Activated naive CD4-positive, alpha-beta T cell (primary cell): Measurements from ENCODE around the gene PET100.

Experiments
- DNase-seq, 4 experiments: peaks; one replicate each; lab custom pipeline; 2025; lab: John Stamatoyannopoulos, UW

Gene PET100

DNA sequence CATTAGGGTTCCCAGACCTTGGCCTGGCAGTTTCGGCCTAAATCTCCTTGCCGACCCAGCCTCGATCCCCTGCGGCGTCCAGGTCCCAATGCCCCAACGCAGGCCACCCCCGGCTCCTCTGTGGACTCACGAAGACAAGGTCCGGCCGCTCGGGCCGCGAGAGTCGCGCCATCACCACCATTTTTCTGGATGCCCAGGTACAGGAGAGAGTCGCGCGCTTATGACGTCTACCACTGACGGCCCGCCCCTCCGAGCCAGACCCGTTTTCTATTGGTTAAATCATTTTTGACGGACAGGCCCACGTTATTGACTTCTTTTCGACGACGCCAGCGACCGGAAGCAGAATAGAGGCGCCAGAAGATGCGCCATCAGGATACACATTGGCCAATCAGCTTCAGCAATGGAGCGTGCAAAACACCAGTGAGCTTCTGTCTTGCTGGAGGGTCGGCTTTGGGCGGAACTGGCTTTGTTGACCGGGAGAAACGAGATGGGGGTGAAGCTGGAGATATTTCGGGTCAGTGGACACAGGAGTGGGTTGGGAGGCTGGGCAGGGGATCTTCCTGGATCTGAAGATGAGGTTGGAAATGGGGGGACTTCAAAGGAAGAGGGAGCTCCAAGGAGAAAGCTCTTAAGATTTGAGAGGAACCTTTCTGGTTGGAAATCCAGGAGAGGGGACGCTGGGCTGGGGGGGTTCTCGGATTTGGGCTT is at the start of gene PET100, which contains the start of gene XAB2:
Gene PET100, plus strand, starts transcription at position 447 of the 708 bp plus-strand sequence. Its CDS starts 41 bp downstream, at position 488.
Gene XAB2, minus strand, starts transcription at position 199 of the 708 bp plus-strand sequence. Its CDS starts 18 bp downstream, at position 181.
- DNase-seq, result peak; percentile 83 to 92 (median 88)

DNA sequence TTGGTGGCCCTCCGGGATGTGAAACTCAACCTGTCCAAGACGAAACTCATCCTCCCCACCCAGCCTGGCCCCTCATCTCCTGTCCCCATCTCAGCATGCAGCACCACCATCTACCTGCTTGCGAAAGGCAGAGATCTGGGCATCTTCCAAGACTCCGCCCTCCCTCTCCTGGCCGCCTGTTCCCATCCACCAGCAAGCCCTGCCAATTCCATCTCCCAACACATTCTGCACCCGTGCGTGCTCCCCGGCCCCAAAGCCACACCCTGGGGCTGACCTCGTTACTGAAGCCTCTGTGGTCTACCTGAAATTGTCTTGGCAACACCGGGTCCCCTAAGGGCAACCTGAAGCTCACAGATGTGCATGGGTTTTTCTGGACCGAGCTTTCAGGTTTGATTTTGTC is 47.1 kb upstream of the PET100 start:
- no peak for DNase-seq

- no peak for DNase-seq
These were observed 39.8 kb upstream of the PET100 start for GRCh38 chr19:7589822-7590221.

GRCh38 chr19:7590256-7590655 is 39.3 kb upstream of the PET100 start:
- DNase-seq, result no peak

- DNase-seq, result peak in 1 of 4 experiments; percentile 26
These were observed 34.0 kb upstream of the PET100 start, which contains the start of gene CAMSAP3 for GRCh38 chr19:7595466-7596133. CAMSAP3 (plus strand) TSS chr19:7595863; CDS start chr19:7596003, 140 bp downstream.

DNA sequence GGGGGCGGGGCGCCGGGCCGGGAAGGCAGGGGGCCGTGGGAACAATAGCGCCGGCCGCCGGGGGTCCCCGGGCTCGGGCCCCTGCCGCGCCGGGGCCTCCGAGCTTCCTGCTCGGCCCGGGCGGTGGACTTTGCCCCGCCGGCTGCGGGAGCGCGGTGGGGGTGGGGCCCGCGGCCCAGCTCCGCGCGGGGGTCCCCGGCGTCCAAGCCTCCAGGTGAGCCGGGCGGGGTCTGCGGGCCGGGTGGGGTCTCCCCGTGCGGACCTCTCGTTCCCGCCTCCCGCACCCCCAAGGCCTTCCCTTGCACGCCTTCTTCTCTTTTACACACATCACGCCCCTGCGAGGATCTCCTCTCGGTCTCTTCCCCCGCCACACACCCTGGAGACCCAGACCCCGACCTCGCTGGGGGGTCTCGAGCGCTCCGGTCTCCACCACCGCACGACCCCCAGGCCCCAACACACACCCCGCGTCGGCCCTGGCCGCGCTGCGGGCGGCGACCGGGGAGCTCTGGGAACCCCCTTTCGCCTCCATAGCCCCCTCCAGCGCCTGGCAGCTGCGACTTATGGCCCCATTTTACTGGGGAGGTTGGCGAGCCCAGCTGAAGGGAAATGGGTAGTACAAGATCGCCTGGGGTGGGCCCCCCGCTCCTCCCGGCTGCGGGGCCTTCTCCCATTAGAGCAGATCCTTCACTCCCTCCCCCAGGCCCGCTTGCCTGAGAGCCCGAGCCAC is 33.2 kb upstream of the PET100 start:
- DNase-seq, result no peak

- DNase-seq, result no peak
These were observed 31.9 kb upstream of the PET100 start for GRCh38 chr19:7597689-7598088.

GRCh38 chr19:7598180-7598579 is 31.4 kb upstream of the PET100 start:
- DNase-seq, result no peak

- DNase-seq, result no peak
These were observed 28.9 kb upstream of the PET100 start for GRCh38 chr19:7600721-7601120.

- DNase-seq, result no peak
These were observed 27.2 kb upstream of the PET100 start for GRCh38 chr19:7602240-7602934.

- no peak for DNase-seq
These were observed 26.6 kb upstream of the PET100 start for GRCh38 chr19:7602935-7603497.

- DNase-seq, result no peak
These were observed 25.7 kb upstream of the PET100 start for GRCh38 chr19:7603919-7604318.

- no peak for DNase-seq
These were observed 23.9 kb upstream of the PET100 start for GRCh38 chr19:7605490-7606222.

GRCh38 chr19:7606289-7606688 is 23.3 kb upstream of the PET100 start:
- no peak for DNase-seq

GRCh38 chr19:7607212-7607873 is 22.2 kb upstream of the PET100 start:
- no peak for DNase-seq

GRCh38 chr19:7607874-7608560 is 21.6 kb upstream of the PET100 start:
- no peak for DNase-seq

DNA sequence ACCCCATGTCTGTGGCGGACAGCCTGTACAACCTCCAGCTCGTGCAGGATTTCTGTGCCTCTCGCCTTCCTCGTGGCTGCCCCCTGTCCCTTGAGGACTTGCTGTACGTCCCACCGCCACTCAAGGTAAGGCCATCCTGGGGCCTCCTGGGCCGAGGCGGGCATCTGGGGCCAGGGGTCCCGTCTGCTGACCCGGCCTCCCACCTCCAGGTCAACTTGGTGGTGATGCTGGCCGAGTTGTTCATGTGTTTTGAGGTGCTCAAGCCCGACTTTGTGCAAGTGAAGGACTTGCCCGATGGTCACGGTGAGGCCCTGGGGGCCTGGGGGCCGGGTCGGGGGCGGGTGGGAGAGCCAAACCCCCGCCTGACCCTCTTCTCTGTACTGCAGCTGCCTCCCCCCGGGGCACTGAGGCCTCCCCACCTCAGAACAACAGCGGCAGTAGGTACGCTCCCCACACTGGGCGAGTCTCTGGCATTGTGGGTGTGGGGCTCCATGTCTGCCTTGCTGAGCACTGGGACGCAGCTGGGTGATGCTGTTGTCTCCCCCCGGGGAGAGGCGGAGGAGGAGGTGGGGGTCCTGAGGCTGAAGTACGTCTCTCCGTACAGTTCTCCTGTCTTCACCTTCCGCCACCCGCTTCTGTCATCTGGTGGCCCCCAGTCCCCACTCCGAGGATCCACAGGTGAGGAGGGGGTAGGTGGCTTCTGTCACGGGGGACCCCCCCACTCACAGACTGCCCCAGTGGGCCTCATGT is 18.9 kb upstream of the PET100 start:
- DNase-seq, result no peak

DNA sequence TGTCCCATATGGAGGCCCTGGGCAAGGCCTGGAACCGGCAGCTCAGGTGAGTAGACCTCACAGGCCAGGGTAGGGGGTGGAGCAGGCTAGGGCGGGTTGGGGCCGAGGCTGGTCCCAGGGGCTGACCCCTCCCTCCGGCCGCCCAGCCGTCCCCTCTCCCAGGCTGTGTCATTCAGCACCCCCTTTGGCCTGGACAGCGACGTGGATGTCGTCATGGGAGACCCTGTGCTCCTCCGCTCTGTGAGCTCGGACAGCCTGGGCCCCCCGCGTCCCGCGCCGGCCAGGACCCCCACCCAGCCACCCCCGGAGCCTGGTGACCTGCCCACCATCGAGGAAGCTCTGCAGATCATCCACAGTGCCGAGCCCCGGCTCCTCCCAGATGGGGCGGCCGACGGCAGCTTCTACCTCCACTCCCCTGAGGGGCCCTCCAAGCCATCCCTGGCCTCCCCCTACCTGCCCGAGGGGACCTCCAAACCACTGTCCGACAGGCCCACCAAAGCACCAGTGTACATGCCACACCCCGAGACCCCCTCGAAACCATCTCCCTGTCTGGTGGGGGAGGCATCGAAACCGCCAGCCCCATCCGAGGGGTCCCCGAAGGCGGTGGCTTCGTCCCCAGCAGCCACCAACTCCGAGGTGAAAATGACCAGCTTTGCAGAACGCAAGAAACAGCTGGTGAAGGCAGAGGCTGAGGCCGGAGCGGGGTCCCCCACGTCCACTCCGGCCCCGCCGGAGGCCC is 17.9 kb upstream of the PET100 start:
- DNase-seq, result no peak
